ENCODE results near the gene SMG6.
"Not testable (repeated sequence)": the region's sequence is repeated elsewhere in the genome, so short reads cannot be mapped to it uniquely, and the experiment has no call there.

Gene SMG6

GRCh38 chr17:2263183-2264066 lies 40.2 kb downstream of the SMG6 start:
- DNase-seq (ENCODE audit: low spot score): no peak

- DNase-seq (ENCODE audit: low spot score): no peak
These were observed 41.4 kb downstream of the SMG6 start for GRCh38 chr17:2262135-2262587.

- DNase-seq (ENCODE audit: low spot score): no peak
These were observed 43.6 kb downstream of the SMG6 start for GRCh38 chr17:2259769-2260536.

- not testable (repeated sequence) for DNase-seq (ENCODE audit: low spot score)
These were observed 44.8 kb downstream of the SMG6 start for GRCh38 chr17:2258830-2259229.

- DNase-seq (ENCODE audit: low spot score): no peak
These were observed 49.7 kb downstream of the SMG6 start for GRCh38 chr17:2253768-2254406.

GRCh38 chr17:2253362-2253761 lies 50.2 kb downstream of the SMG6 start:
- DNase-seq (ENCODE audit: low spot score): no peak

GRCh38 chr17:2251098-2251497 lies 52.5 kb downstream of the SMG6 start:
- no peak for DNase-seq (ENCODE audit: low spot score)

GRCh38 chr17:2250140-2251095 lies 53.2 kb downstream of the SMG6 start:
- no peak for DNase-seq (ENCODE audit: low spot score)

- no peak for DNase-seq (ENCODE audit: low spot score)
These were observed 56.6 kb downstream of the SMG6 start for GRCh38 chr17:2247005-2247404.

GRCh38 chr17:2244545-2245525 lies 58.8 kb downstream of the SMG6 start:
- DNase-seq (ENCODE audit: low spot score): peak; percentile 66

- no peak for DNase-seq (ENCODE audit: low spot score)
These were observed 59.6 kb downstream of the SMG6 start for GRCh38 chr17:2243953-2244352.

GRCh38 chr17:2241823-2242222 lies 61.8 kb downstream of the SMG6 start:
- no peak for DNase-seq (ENCODE audit: low spot score)

GRCh38 chr17:2240541-2240940 lies 63.0 kb downstream of the SMG6 start:
- no peak for DNase-seq (ENCODE audit: low spot score)

GRCh38 chr17:2239882-2240430 lies 63.6 kb downstream of the SMG6 start:
- DNase-seq (ENCODE audit: low spot score): no peak

- no peak for DNase-seq (ENCODE audit: low spot score)
These were observed 64.4 kb downstream of the SMG6 start for GRCh38 chr17:2239170-2239551.

GRCh38 chr17:2238432-2239169 lies 65.0 kb downstream of the SMG6 start:
- DNase-seq (ENCODE audit: low spot score): peak; percentile 47

GRCh38 chr17:2237950-2238349 lies 65.6 kb downstream of the SMG6 start:
- DNase-seq (ENCODE audit: low spot score): no peak

- no peak for DNase-seq (ENCODE audit: low spot score)
These were observed 66.1 kb downstream of the SMG6 start for GRCh38 chr17:2237521-2237921.

- DNase-seq (ENCODE audit: low spot score): no peak
These were observed 67.7 kb downstream of the SMG6 start for GRCh38 chr17:2235792-2236366.
